ENCODE data around the gene ZBTB25. TPM values are rescaled to one million over a fixed set of nuclear protein-coding genes. Genes with fewer than 3 reads are reported as not detected.
A peak's percentile ranks its signal among the peaks of the same experiment; 100 is the strongest.

Gene ZBTB25
- polyA plus RNA-seq (2012; ENCODE audit: missing spikeins): 20.4 TPM

- DNase-seq (ENCODE audit: insufficient read length) (peak; percentile 58), FAIRE-seq (peak; percentile 88)
- TF ChIP-seq POLR2A (IDR thresholded peaks at IDR 0.05; ENCODE audit: low read depth, low read length): peak; percentile 46
- TF ChIP-seq POLR2AphosphoS5 (IDR thresholded peaks at IDR 0.05; ENCODE audit: low read depth, low read length): peak; percentile 81
- peak; percentile 77; the same call in 1 of the 2 replicates for TF ChIP-seq TAF1 (IDR thresholded peaks at IDR 0.05; ENCODE audit: borderline replicate concordance, low read depth, low read length)
These were observed at the start of gene ZBTB25 for GRCh38 chr14:64503434-64504309. ZBTB25 (minus strand) TSS chr14:64503838; CDS start chr14:64490533, 13,305 bp downstream.

- no peak for FAIRE-seq
- no peak for TF ChIP-seq POLR2AphosphoS5 (IDR thresholded peaks at IDR 0.05; ENCODE audit: low read depth, low read length)
- DNase-seq (ENCODE audit: insufficient read length): no peak
These were observed 47.1 kb upstream of the ZBTB25 start for GRCh38 chr14:64550621-64551333.

- DNase-seq (ENCODE audit: insufficient read length) (peak; percentile 44), FAIRE-seq (no peak)
- no peak for TF ChIP-seq POLR2AphosphoS5 (IDR thresholded peaks at IDR 0.05; ENCODE audit: low read depth, low read length)
- no peak for TF ChIP-seq POLR2A (IDR thresholded peaks at IDR 0.05; ENCODE audit: low read depth, low read length)
- no peak for TF ChIP-seq TAF1 (IDR thresholded peaks at IDR 0.05; ENCODE audit: borderline replicate concordance, low read depth, low read length)
These were observed 46.4 kb upstream of the ZBTB25 start, which contains the start of gene PPP1R36 for GRCh38 chr14:64549791-64550620. PPP1R36 (plus strand) TSS chr14:64549961; CDS start chr14:64549998, 37 bp downstream.

- FAIRE-seq (no peak), DNase-seq (ENCODE audit: insufficient read length) (no peak)
- TF ChIP-seq POLR2A (IDR thresholded peaks at IDR 0.05; ENCODE audit: low read depth, low read length) (no peak), POLR2AphosphoS5 (IDR thresholded peaks at IDR 0.05; ENCODE audit: low read depth, low read length) (no peak), TAF1 (IDR thresholded peaks at IDR 0.05; ENCODE audit: borderline replicate concordance, low read depth, low read length) (no peak)
These were observed 45.4 kb upstream of the ZBTB25 start for GRCh38 chr14:64549016-64549415.

- TF ChIP-seq TAF1 (IDR thresholded peaks at IDR 0.05; ENCODE audit: borderline replicate concordance, low read depth, low read length) (no peak), POLR2A (IDR thresholded peaks at IDR 0.05; ENCODE audit: low read depth, low read length) (no peak), POLR2AphosphoS5 (IDR thresholded peaks at IDR 0.05; ENCODE audit: low read depth, low read length) (no peak)
- FAIRE-seq (no peak), DNase-seq (ENCODE audit: insufficient read length) (no peak)
These were observed 41.1 kb upstream of the ZBTB25 start for GRCh38 chr14:64544607-64545312.

GRCh38 chr14:64542836-64543201 is 39.2 kb upstream of the ZBTB25 start:
- no peak for FAIRE-seq
- DNase-seq (ENCODE audit: insufficient read length): no peak
- TF ChIP-seq POLR2AphosphoS5 (IDR thresholded peaks at IDR 0.05; ENCODE audit: low read depth, low read length) (no peak), POLR2A (IDR thresholded peaks at IDR 0.05; ENCODE audit: low read depth, low read length) (no peak), TAF1 (IDR thresholded peaks at IDR 0.05; ENCODE audit: borderline replicate concordance, low read depth, low read length) (no peak)

- FAIRE-seq (no peak), DNase-seq (ENCODE audit: insufficient read length) (no peak)
- TF ChIP-seq POLR2A (IDR thresholded peaks at IDR 0.05; ENCODE audit: low read depth, low read length): no peak
These were observed 38.6 kb upstream of the ZBTB25 start for GRCh38 chr14:64541972-64542835.

- no peak for FAIRE-seq
- TF ChIP-seq POLR2AphosphoS5 (IDR thresholded peaks at IDR 0.05; ENCODE audit: low read depth, low read length) (no peak), TAF1 (IDR thresholded peaks at IDR 0.05; ENCODE audit: borderline replicate concordance, low read depth, low read length) (no peak), POLR2A (IDR thresholded peaks at IDR 0.05; ENCODE audit: low read depth, low read length) (no peak)
These were observed 37.8 kb upstream of the ZBTB25 start for GRCh38 chr14:64541261-64541971.

More at GRCh38 chr14:64541261-64541971, 37.8 kb upstream of the ZBTB25 start:
- DNase-seq (ENCODE audit: insufficient read length): no peak
